Small intestine (tissue), 7 donors: ENCODE measurements around the gene CYP4F11. TPM values are rescaled to one million over a fixed set of nuclear protein-coding genes. Genes with fewer than 3 reads are reported as not detected.

Experiments used
- DNase-seq, 2 donors: peaks; one replicate each; pipeline versions ENCODE4 v3.0.0 to v3.0.0-alpha.2; 2013
- FAIRE-seq: peaks from 2 replicates; lab custom pipeline; 2012; peaks lifted over from hg19 to GRCh38; lab: Jason Lieb, UNC
- H3K27ac ChIP-seq, 3 donors: one replicate each; pipeline ENCODE4 v1.5.1; 2013; ENCODE audit warnings: low read length in 2 of 3, mild to moderate bottlenecking in 2 of 3, control low read depth in 1 of 3, inconsistent platforms in 1 of 3, low read depth in 1 of 3, moderate library complexity in 1 of 3
- H3K27me3 ChIP-seq, 3 donors: one replicate each; pipeline ENCODE4 v1.6.1; 2013; ENCODE audit warnings: low read length in 3 of 3, inconsistent platforms in 1 of 3; ENCODE audit not compliant: control insufficient read depth in 3 of 3, insufficient read depth in 3 of 3
- H3K36me3 ChIP-seq, 3 donors: one replicate each; pipeline ENCODE4 v1.6.1; 2013; ENCODE audit warnings: low read length in 3 of 3, inconsistent platforms in 1 of 3, low read depth in 1 of 3, mild to moderate bottlenecking in 1 of 3, moderate library complexity in 1 of 3; ENCODE audit not compliant: control insufficient read depth in 3 of 3, insufficient read depth in 2 of 3
- H3K4me1 ChIP-seq, 3 donors: one replicate each; pipeline ENCODE4 v1.6.1; 2013; ENCODE audit warnings: low read length in 2 of 3, inconsistent platforms in 1 of 3, low read depth in 1 of 3, mild to moderate bottlenecking in 1 of 3, moderate library complexity in 1 of 3; ENCODE audit not compliant: control insufficient read depth in 3 of 3, insufficient read depth in 2 of 3
- H3K4me3 ChIP-seq, 3 donors: one replicate each; pipeline ENCODE4 v1.5.1; 2013; ENCODE audit warnings: low read length in 3 of 3, control low read depth in 1 of 3, inconsistent platforms in 1 of 3, low read depth in 1 of 3, mild to moderate bottlenecking in 1 of 3, moderate library complexity in 1 of 3
- H3K9me3 ChIP-seq, 2 donors: one replicate each; pipeline ENCODE4 v1.6.1; 2013; ENCODE audit warnings: low read depth in 1 of 2, low read length in 1 of 2; ENCODE audit not compliant: control insufficient read depth in 2 of 2, insufficient read depth in 1 of 2
- WGBS, 3 donors: extraction: QIAGEN DNeasy Blood & Tissue Kit; methylation state at CpG; one replicate each; pipeline ENCODE4 v1.1.7; 2013; 5-methylcytosine and 5-hydroxymethylcytosine counted together
- polyA plus RNA-seq, 4 donors: library from polyadenylated mRNA; stranded (reverse) in 3 of 4; unstranded in 1 of 4; fragments of 200-250 nt in 3 of 4; fragments of 120-200 nt in 1 of 4; gene quantifications; one replicate each; pipeline versions ENCODE4 v1.2.1 to v1.2.3, GENCODE V29; 2013
- donor health status: healthy with polysubstance abuse.
- donor health status: control.
- donor health status: control.
- donor health status: Bipolar disorder and iron deficiency.
- donor health status: healthy.

Gene CYP4F11
- polyA plus RNA-seq, 4 donors = 0.33 to 14.5 (median 6.6) TPM

GRCh38 chr19:15964231-15964630 lies 29.9 kb upstream of the CYP4F11 start:
- no peak for FAIRE-seq
- 46 to 65% (median 62%) methylated on average over 2 of the region's 2 CpGs for WGBS, 3 donors

DNA sequence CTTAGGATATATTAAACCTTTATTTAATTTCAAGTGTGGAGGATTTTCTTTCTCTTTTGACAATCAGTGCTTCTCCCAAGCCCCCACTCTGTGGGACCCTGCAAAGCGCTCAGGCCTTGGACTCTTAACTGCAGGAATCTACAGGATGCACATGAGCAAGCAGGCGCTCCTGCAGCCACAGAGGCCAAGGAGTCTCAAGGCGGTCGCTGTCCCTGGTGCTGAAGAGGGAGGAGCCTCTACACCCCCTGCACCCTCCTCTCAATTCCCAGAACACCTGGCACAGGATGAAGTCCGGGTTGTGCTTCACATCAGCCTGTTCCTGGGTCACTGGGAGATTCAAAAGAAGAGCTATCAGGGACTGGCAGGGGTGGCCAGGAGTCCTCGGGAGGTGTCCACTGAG lies 28.0 kb upstream of the CYP4F11 start:
- Histone ChIP-seq H3K4me3 (no peak overlapping the region), H3K36me3 (no peaks in the 10 kb centered on the region), H3K4me1 (peaks cover 0 to 4% (median 0%) of the 10 kb centered on the region in 3 donors), H3K9me3 (peaks cover 0 to 6% of the 10 kb centered on the region in 2 donors), H3K27me3 (peaks cover 0 to 9% (median 0%) of the 10 kb centered on the region in 3 donors), H3K27ac (no peak overlapping the region)
- FAIRE-seq (no peak), DNase-seq (no peak)
- 70 to 74% (median 70%) methylated on average over 6 of the region's 6 CpGs for WGBS, 3 donors

More at GRCh38 chr19:15964231-15964630, 29.9 kb upstream of the CYP4F11 start:
- peaks cover 0 to 6% of the 10 kb centered on the region in 2 donors for H3K9me3 ChIP-seq
- DNase-seq = peak in 1 of 2 donors; percentile 82
- peaks cover 0 to 9% (median 0%) of the 10 kb centered on the region in 3 donors for H3K27me3 ChIP-seq
- no peak overlapping the region for H3K4me3 ChIP-seq
- H3K27ac ChIP-seq = no peak overlapping the region
- H3K4me1 ChIP-seq = peaks cover 0 to 4% (median 0%) of the 10 kb centered on the region in 3 donors
- H3K36me3 ChIP-seq = no peaks in the 10 kb centered on the region

DNA sequence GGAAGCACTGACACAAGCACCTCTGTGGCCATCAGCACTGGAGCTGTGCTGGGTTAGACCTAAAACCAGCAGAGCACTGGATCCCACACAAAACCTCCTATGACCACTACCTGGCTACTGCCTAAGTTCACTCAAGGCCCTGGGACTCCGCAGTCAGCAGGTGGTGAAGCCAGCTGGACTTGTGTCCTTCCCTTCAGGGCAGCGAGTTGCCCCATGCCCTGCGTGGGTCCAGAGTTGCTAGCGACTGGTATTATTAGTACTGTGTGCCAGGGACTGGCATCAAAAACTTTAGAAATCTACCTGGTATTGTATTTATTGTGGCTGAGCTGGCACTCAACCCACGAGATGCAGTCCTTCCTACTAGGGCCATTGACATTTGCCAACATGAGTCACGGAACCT lies 20.5 kb upstream of the CYP4F11 start:
- FAIRE-seq = no peak
- DNase-seq = no peak
- H3K4me3 ChIP-seq = no peak overlapping the region
- H3K27me3 ChIP-seq = peaks cover 0 to 3% (median 0%) of the 10 kb centered on the region in 3 donors
- no peaks in the 10 kb centered on the region for H3K9me3 ChIP-seq
- H3K4me1 ChIP-seq = no peaks in the 10 kb centered on the region
- no peak overlapping the region for H3K27ac ChIP-seq
- H3K36me3 ChIP-seq = no peaks in the 10 kb centered on the region
- 69 to 79% (median 71%) methylated on average over 6 of the region's 6 CpGs for WGBS, 3 donors

GRCh38 chr19:15948223-15949058 lies 14.1 kb upstream of the CYP4F11 start, which contains the start of gene OR10H4:
Gene OR10H4 (plus strand): TSS chr19:15949008. CDS start chr19:15949008, 0 bp downstream.
- Histone ChIP-seq H3K27ac (no peak within 1 kb of the TSS), H3K4me1 (no peaks in the 10 kb centered on the region), H3K4me3 (no peak within 1 kb of the TSS), H3K27me3 (no peaks in the 10 kb centered on the region), H3K36me3 (no peaks in the 10 kb centered on the region), H3K9me3 (peaks cover 0 to 11% of the 10 kb centered on the region in 2 donors)
- DNase-seq (no peak), FAIRE-seq (no peak)

- Histone ChIP-seq H3K27me3 (no peaks in the 10 kb centered on the region), H3K9me3 (peaks cover 0 to 11% of the 10 kb centered on the region in 2 donors), H3K4me1 (no peaks in the 10 kb centered on the region), H3K27ac (no peak overlapping the region), H3K4me3 (no peak overlapping the region), H3K36me3 (no peaks in the 10 kb centered on the region)
- DNase-seq (no peak), FAIRE-seq (no peak)
- WGBS, 3 donors = 39 to 50% (median 40%) methylated on average over 4 of the region's 4 CpGs
These were observed 11.0 kb upstream of the CYP4F11 start for GRCh38 chr19:15945301-15945700.

- 62 to 66% (median 62%) methylated on average over 4 of the region's 4 CpGs for WGBS, 3 donors
- H3K36me3 ChIP-seq = no peaks in the 10 kb centered on the region
- H3K4me3 ChIP-seq = no peak overlapping the region
- H3K4me1 ChIP-seq = no peaks in the 10 kb centered on the region
- no peak overlapping the region for H3K27ac ChIP-seq
- FAIRE-seq = no peak
- no peaks in the 10 kb centered on the region for H3K27me3 ChIP-seq
- no peak for DNase-seq
- peaks cover 0 to 10% of the 10 kb centered on the region in 2 donors for H3K9me3 ChIP-seq
These were observed 10.1 kb upstream of the CYP4F11 start for GRCh38 chr19:15944401-15944800.

DNA sequence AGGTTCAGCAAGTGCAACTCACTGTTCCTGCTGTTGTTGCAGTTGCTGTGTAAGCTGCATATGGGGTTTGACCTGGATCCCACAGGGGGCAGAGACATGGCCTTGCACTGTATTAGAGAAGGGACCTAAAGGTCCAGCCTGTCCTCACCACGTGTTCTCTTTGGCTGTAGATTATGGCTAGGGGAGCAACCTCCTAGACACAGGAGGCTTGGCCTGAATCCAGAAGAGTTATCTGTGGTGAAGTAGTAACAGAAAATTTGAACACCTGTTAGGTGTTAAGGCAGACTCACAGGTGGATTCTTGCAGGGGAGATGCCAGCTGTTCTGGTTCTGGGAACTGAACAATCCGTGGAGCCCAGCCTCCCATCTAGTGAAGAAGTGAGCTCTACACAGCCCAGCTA lies 3.4 kb upstream of the CYP4F11 start:
- H3K4me3 ChIP-seq = no peak overlapping the region
- H3K27me3 ChIP-seq = peaks cover 0 to 15% (median 0%) of the 10 kb centered on the region in 3 donors
- H3K9me3 ChIP-seq = peaks cover 0 to 6% of the 10 kb centered on the region in 2 donors
- WGBS, 3 donors = 18 to 50% (median 37%) methylated on average over 2 of the region's 2 CpGs
- FAIRE-seq (no peak), DNase-seq (no peak)
- peaks cover 0 to 3% (median 0%) of the 10 kb centered on the region in 3 donors for H3K4me1 ChIP-seq
- H3K36me3 ChIP-seq = no peaks in the 10 kb centered on the region
- no peak overlapping the region for H3K27ac ChIP-seq

DNA sequence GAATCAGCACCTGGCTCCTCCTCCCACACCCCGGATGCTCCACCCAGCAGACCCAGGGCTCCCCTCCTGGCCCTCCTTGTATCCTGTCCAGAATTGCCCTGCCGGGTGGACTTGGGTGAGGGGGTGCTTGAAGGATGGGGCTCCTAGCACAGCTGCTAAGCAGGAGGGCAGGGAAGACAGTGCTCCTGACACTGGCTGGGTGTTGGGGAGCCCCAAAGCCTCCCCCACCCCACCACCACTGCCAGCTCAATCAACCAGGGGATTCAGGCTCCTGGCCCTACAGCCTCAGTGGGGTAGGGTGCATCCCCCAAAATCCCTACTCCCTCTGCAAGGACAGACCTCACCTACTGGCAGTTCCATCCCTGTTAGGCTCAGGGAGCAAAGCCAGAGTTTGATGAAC lies 2.6 kb upstream of the CYP4F11 start:
- DNase-seq (no peak), FAIRE-seq (no peak)
- Histone ChIP-seq H3K27me3 (peaks cover 0 to 15% (median 0%) of the 10 kb centered on the region in 3 donors), H3K27ac (no peak overlapping the region), H3K4me3 (no peak overlapping the region), H3K9me3 (peaks cover 0 to 6% of the 10 kb centered on the region in 2 donors), H3K4me1 (peaks cover 0 to 3% (median 0%) of the 10 kb centered on the region in 3 donors), H3K36me3 (no peaks in the 10 kb centered on the region)
- 74 to 96% (median 84%) methylated on average over 2 of the region's 2 CpGs for WGBS, 3 donors
